Measurements from ENCODE around the gene RFX8.

GRCh38 chr2:101427240-101427639 lies 47.7 kb downstream of the RFX8 start:
- TF ChIP-seq CTCF (IDR thresholded peaks at IDR 0.05; ENCODE audit: insufficient read depth, low read length, poor library complexity, severe bottlenecking) = no peak
- TF ChIP-seq EZH2phosphoT487 (conservative IDR thresholded peaks at IDR 0.05; ENCODE audit: low read length) = no peak

All from SU-DHL-6 (cell line).